GM21526 (cell line): ENCODE data around the gene IL36G.
"Not testable (repeated sequence)": the region's sequence is repeated elsewhere in the genome, so short reads cannot be mapped to it uniquely, and the experiment has no call there.

ENCODE experiments used
- ATAC-seq: cut with Tn5 transposase; IDR thresholded peaks from one replicate; pipeline ENCODE4 v1.9.1; 2021; ENCODE audit warnings: moderate library complexity; ENCODE audit not compliant: unreplicated experiment, low FRiP score

Gene IL36G

GRCh38 chr2:112977559-112978056 is at the start of gene IL36G:
Gene IL36G, plus strand, starts transcription at chr2:112978006. Its CDS starts 633 bp downstream, at chr2:112978639.
- no peak for ATAC-seq

GRCh38 chr2:112933261-112933660 is 44.5 kb upstream of the IL36G start:
- ATAC-seq, result no peak

- ATAC-seq, result not testable (repeated sequence)
Measured at GRCh38 chr2:112934117-112934516, 43.7 kb upstream of the IL36G start.

- no peak for ATAC-seq
Measured at GRCh38 chr2:112936927-112937232, 40.9 kb upstream of the IL36G start.

- ATAC-seq, result no peak
Measured at GRCh38 chr2:112938904-112939303, 38.9 kb upstream of the IL36G start.

- ATAC-seq, result no peak
Measured at GRCh38 chr2:112939425-112939824, 38.4 kb upstream of the IL36G start.

- no peak for ATAC-seq
Measured at GRCh38 chr2:112940859-112941625, 36.8 kb upstream of the IL36G start.

- ATAC-seq, result peak; percentile 75
Measured at GRCh38 chr2:112941753-112942653, 35.8 kb upstream of the IL36G start.

- ATAC-seq, result no peak
Measured at GRCh38 chr2:112942654-112943002, 35.2 kb upstream of the IL36G start.

GRCh38 chr2:112944971-112945370 is 32.8 kb upstream of the IL36G start:
- no peak for ATAC-seq

- ATAC-seq, result no peak
Measured at GRCh38 chr2:112946086-112946485, 31.7 kb upstream of the IL36G start.

- ATAC-seq, result no peak
Measured at GRCh38 chr2:112947374-112947773, 30.4 kb upstream of the IL36G start.

GRCh38 chr2:112949456-112949855 is 28.4 kb upstream of the IL36G start:
- ATAC-seq, result no peak

GRCh38 chr2:112954364-112954763 is 23.4 kb upstream of the IL36G start:
- ATAC-seq, result no peak

- ATAC-seq, result no peak
Measured at GRCh38 chr2:112957511-112957910, 20.3 kb upstream of the IL36G start.

GRCh38 chr2:112958428-112959108 is 19.2 kb upstream of the IL36G start:
- no peak for ATAC-seq

GRCh38 chr2:112959109-112959812 is 18.5 kb upstream of the IL36G start:
- ATAC-seq, result no peak

- ATAC-seq, result no peak
Measured at GRCh38 chr2:112960230-112960825, 17.5 kb upstream of the IL36G start.

- no peak for ATAC-seq
Measured at GRCh38 chr2:112962308-112963175, 15.3 kb upstream of the IL36G start.
